Measurements from ENCODE around the gene AOAH. TPM values are rescaled to one million over a fixed set of nuclear protein-coding genes. Genes with fewer than 3 reads are reported as not detected.
"Not testable (repeated sequence)": the region's sequence is repeated elsewhere in the genome, so short reads cannot be mapped to it uniquely, and the experiment has no call there.

Gene AOAH
- polyA plus RNA-seq, 6 donors from 2014 or later = 1.8 to 4.4 (median 2.3) TPM

DNA sequence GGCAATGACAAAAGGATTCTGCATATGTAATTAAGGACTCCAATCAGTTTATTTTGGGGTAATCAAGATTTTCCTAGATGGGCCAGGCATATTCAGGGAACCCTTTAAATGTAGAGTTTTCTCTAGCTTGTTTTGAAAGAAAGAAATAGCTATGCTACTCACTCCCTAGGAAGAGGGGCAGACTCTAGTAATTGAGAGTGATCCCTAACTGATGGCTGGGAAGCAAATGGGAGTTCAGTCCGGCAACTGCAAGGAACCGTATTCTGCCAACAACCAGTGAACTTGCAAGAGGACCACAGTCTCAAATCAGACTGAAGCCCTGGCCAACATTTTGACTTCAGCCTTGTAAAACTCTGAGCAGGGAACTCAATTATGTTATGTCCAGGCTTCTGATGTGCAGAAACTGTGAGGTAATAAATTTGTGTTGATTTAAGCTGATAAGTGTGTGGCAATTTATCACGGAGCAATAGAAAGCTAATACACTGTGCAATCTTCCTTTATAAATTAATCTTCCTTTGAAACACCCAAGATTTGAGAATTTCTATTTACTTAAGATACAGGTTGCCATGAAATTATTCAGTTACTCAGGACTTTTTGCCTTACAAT is 14.0 kb downstream of the AOAH start:
- ATAC-seq (ENCODE audit: low read depth in 2 of 2) = no peak
- Mint-ChIP-seq H3K27me3 (no peaks in the 10 kb centered on the region), H3K9me3 (peaks cover 0 to 33% (median 17%) of the 10 kb centered on the region in 7 donors), H3K4me3 (no peak overlapping the region), H3K4me1 (no peaks in the 10 kb centered on the region), H3K27ac (no peak overlapping the region), H3K36me3 (peaks cover 0 to 14% of the 10 kb centered on the region in 2 donors)
- no peak for DNase-seq

DNA sequence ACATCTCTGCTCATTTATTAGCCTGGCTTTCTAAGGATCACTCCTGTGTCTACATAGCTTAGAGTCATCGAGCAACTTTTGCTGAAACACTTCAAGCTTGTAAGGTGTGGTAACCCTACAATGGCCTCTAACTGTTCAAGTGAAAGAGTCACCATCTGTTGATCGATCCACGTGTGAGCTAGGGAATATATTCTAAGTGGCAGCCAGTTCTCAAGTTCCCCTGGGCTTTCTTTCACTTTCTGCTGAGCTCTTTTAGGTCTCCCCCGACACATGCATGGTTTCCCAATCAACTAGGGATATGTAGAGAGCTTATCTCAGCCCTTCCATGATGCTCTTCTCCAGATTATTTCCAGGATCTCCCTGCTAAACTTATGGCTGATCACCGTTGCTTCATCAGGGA is 15.5 kb downstream of the AOAH start:
- no peaks in the 10 kb centered on the region for H3K4me1 Mint-ChIP-seq
- DNase-seq (no peak), ATAC-seq (ENCODE audit: low read depth in 2 of 2) (no peak)
- H3K27me3 Mint-ChIP-seq = no peaks in the 10 kb centered on the region
- peaks cover 0 to 33% (median 17%) of the 10 kb centered on the region in 7 donors for H3K9me3 Mint-ChIP-seq
- no peak overlapping the region for H3K4me3 Mint-ChIP-seq
- H3K36me3 Mint-ChIP-seq = peaks cover 0 to 14% of the 10 kb centered on the region in 2 donors
- H3K27ac Mint-ChIP-seq = no peak overlapping the region

DNA sequence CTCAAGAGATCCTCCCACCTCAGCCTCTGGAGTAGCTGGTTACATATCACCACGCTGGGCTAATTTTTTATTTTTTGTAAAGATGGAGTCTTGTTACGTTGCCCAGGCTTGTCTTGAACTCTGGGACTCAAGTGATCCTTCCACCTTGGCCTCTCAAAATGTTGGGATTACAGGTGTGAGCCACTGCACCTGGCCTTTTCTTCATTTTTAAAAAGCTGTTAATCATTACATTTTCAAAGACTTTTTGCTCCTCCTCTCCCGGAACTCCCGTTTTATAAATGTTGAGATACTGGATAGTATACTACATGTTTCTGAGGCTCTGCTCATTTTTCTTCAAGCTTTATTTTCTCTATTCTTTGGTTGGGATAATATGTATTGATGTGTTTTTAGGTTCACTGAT is 16.4 kb downstream of the AOAH start:
- H3K27ac Mint-ChIP-seq = no peak overlapping the region
- H3K36me3 Mint-ChIP-seq = peaks cover 0 to 14% of the 10 kb centered on the region in 2 donors
- H3K4me3 Mint-ChIP-seq = no peak overlapping the region
- no peaks in the 10 kb centered on the region for H3K27me3 Mint-ChIP-seq
- DNase-seq (no peak), ATAC-seq (ENCODE audit: low read depth in 2 of 2) (no peak)
- peaks cover 0 to 26% (median 15%) of the 10 kb centered on the region in 7 donors for H3K9me3 Mint-ChIP-seq
- no peaks in the 10 kb centered on the region for H3K4me1 Mint-ChIP-seq

DNA sequence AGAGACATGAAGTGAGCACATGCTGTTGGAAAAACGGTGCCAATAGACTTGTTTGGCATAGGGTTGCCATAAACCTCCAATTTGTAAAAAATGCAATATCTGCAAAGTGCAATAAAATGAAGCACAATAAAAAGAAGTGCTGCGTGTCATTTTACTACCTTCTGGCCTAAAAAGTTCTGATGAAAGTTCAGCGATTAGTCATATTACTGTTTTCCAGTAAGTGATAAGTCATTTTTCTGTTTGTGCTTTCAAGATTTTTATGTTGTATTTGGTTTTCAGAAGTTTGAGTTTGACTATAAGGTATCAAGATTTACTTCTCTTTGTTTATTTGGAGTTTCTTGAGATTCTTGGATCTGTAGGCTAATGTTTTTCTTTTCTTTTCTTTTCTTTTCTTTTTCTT is 16.8 kb downstream of the AOAH start:
- Mint-ChIP-seq H3K4me1 (no peaks in the 10 kb centered on the region), H3K27me3 (no peaks in the 10 kb centered on the region), H3K9me3 (peaks cover 0 to 24% (median 13%) of the 10 kb centered on the region in 7 donors), H3K36me3 (peaks cover 0 to 14% of the 10 kb centered on the region in 2 donors), H3K27ac (no peak overlapping the region), H3K4me3 (no peak overlapping the region)
- DNase-seq = no peak
- no peak for ATAC-seq (ENCODE audit: low read depth in 2 of 2)

DNA sequence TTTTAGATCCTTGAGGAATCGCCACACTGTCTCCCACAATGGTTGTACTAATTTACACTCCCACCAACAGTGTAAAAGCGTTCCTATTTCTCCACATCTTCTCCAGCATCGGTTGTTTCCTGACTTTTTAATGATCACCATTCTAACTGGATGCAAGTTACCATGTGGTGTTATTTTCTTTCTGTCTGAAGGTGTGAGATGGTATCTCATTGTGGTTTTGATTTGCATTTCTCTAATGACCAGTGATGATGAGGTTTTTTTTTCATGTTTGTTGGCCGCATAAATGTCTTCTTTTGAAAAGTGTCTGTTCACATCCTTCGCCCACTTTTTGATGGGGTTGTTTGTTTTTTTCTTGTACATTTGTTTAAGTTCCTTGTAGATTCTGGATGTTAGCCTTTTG is 20.4 kb downstream of the AOAH start:
- H3K4me3 Mint-ChIP-seq; DNase-seq; H3K27ac Mint-ChIP-seq; H3K27me3 Mint-ChIP-seq; ATAC-seq (ENCODE audit: low read depth in 2 of 2); H3K36me3 Mint-ChIP-seq; H3K4me1 Mint-ChIP-seq: not testable (repeated sequence)
- peaks cover 0 to 17% (median 10%) of the 10 kb centered on the region in 7 donors for H3K9me3 Mint-ChIP-seq

DNA sequence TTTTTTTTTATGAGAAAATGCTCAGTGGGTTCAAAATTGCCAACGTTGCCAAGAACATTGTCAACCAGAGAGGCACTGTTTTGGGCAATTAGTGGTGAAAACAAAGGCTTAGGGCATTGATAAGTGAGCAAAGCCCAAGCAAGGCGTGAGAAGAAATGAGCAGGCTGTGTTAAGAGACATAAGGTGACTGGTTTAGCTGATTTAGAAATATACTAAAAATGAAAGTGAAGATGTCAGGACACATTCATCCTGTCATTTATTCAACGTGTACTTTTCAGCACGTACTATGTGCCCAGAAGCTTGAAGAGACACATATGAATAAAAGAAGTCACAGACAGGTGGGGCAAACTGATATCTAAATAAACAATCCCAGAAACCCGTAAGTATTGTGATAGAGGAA is 31.8 kb downstream of the AOAH start:
- Mint-ChIP-seq H3K9me3 (no peaks in the 10 kb centered on the region), H3K27me3 (no peaks in the 10 kb centered on the region), H3K27ac (no peak overlapping the region), H3K4me1 (peaks cover 5 to 13% (median 9%) of the 10 kb centered on the region in 3 donors), H3K4me3 (no peak overlapping the region), H3K36me3 (no peaks in the 10 kb centered on the region)
- DNase-seq (no peak), ATAC-seq (ENCODE audit: low read depth in 2 of 2) (no peak)

DNA sequence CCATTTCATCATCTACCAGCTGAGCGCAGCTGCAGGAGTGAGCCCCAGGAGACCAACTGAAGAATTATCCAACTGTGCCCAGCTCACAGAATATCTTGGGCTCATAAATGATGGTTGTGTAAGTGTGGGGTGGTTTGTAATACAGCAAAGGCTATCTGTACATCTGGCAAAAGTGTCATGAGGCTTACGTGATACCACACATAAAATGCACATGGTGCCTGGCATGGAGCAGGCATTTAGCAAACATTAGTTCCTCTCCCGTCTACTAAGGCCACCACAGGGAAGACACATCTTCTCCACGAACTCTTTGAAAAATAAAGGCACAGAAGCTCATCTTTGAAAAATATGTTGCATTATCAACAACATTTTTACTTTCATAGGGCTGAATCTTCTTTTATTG is 32.3 kb downstream of the AOAH start:
- Mint-ChIP-seq H3K36me3 (no peaks in the 10 kb centered on the region), H3K9me3 (no peaks in the 10 kb centered on the region), H3K4me1 (peaks cover 5 to 13% (median 9%) of the 10 kb centered on the region in 3 donors), H3K27me3 (no peaks in the 10 kb centered on the region), H3K27ac (peak overlapping the region in 1 of 6 donors; percentile 20), H3K4me3 (no peak overlapping the region)
- DNase-seq (no peak), ATAC-seq (ENCODE audit: low read depth in 2 of 2) (no peak)

DNA sequence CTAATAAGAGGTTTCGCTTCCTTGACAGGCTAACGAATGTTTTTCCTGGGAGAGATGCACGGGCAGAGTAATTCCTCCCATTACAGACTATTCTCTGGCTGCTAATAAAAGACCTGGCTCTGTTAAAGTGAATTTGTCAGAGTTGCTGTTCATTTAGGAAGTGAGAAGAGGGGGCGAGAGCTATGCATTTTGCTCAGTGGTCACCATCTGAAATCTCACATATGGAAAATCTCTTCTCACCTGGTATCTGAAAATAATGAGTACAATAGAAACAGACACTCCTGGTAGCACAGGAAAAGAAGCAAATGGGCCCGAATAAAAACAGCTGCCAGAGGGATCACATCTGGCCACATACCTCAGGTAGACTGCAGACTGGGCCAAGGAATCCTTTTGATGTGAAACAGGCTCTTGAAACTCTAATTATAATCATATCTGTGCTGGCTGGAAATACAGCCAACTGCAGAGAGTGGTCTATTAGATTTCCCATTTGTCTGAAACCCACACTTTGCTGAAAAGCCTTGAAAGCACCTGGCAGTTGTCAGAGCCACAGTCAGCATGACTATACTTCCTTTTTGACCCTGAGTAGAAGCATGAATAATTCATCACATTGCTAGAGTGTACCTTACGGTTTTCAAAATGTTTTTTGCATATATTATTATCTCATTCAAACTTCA is 33.6 kb downstream of the AOAH start:
- ATAC-seq (ENCODE audit: low read depth in 2 of 2) = no peak
- Mint-ChIP-seq H3K4me1 (peaks cover 5 to 13% (median 9%) of the 10 kb centered on the region in 3 donors), H3K36me3 (peaks cover 0 to 7% of the 10 kb centered on the region in 2 donors), H3K4me3 (no peak overlapping the region), H3K27me3 (no peaks in the 10 kb centered on the region), H3K9me3 (no peaks in the 10 kb centered on the region), H3K27ac (peak overlapping the region in 2 of 6 donors; percentile 5 to 11)
- DNase-seq = no peak

DNA sequence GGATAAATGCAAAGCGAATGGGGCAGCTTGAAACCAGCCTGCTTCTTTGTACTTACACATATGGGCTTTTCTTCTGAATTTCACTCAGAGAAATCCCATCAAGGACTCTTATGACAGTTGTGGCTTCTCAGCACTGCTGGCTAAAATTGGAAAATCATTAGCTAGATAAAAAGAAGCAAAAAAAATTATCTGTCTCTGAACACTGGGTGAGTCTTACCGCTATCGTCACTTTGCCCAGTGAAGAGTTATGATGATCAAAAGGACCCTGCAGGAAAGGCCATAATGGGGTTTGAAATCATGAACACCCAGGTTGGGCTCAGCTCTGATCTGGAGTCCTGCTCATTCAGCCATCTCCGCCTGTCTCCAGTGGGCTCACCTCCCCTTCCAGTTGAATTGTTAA is 34.3 kb downstream of the AOAH start:
- Mint-ChIP-seq H3K27ac (peak overlapping the region in 2 of 6 donors; percentile 11 to 19), H3K9me3 (no peaks in the 10 kb centered on the region), H3K27me3 (no peaks in the 10 kb centered on the region), H3K36me3 (peaks cover 0 to 7% of the 10 kb centered on the region in 2 donors), H3K4me1 (peaks cover 5 to 13% (median 9%) of the 10 kb centered on the region in 3 donors), H3K4me3 (no peak overlapping the region)
- DNase-seq = no peak
- ATAC-seq (ENCODE audit: low read depth in 2 of 2) = no peak

DNA sequence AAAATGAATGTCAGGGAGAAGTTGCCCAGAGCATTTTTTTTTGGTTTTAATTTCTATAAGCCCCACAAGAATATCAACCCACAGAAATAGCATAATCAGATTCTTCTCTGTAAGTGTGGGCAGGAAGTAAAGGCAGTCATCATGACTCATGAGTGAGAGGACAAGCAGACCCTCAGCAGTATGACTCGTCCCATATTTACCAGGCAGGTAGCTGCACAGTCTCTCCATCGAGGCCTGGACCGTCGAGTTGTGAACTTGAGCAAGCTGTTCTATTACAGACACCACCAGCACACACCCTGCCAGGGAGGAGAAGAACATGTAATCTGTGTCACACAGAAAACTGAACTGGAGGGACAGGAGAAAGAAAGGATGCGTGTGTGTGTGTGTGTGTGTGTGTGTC is 37.8 kb downstream of the AOAH start:
- ATAC-seq (ENCODE audit: low read depth in 2 of 2) = no peak
- Mint-ChIP-seq H3K4me3 (no peak overlapping the region), H3K27me3 (no peaks in the 10 kb centered on the region), H3K4me1 (peaks cover 5 to 13% (median 9%) of the 10 kb centered on the region in 3 donors), H3K27ac (peak overlapping the region in 1 of 6 donors; percentile 28), H3K9me3 (no peaks in the 10 kb centered on the region), H3K36me3 (peaks cover 0 to 7% of the 10 kb centered on the region in 2 donors)
- no peak for DNase-seq

DNA sequence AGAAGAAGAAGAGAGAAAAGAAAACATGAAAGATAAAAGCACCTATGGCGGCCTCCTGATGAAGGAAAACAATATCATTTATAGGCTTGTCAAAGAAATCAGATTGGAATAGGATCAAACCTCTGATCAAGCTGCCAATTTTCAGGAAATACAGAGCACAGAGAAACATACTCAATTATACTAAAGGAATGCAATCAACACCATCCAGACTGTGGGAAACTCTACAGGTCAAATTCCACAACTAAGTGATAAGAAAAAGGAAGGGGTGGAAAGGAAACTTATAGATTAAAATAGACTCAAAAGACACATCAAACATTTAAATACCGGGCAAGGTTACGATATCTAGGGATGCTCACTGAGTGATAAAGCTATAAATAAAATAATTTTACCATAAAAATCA is 39.3 kb downstream of the AOAH start:
- ATAC-seq (ENCODE audit: low read depth in 2 of 2) = no peak
- Mint-ChIP-seq H3K27me3 (no peaks in the 10 kb centered on the region), H3K4me1 (peaks cover 0 to 2% (median 0%) of the 10 kb centered on the region in 3 donors), H3K27ac (no peak overlapping the region), H3K9me3 (no peaks in the 10 kb centered on the region), H3K36me3 (peaks cover 0 to 7% of the 10 kb centered on the region in 2 donors), H3K4me3 (no peak overlapping the region)
- no peak for DNase-seq

DNA sequence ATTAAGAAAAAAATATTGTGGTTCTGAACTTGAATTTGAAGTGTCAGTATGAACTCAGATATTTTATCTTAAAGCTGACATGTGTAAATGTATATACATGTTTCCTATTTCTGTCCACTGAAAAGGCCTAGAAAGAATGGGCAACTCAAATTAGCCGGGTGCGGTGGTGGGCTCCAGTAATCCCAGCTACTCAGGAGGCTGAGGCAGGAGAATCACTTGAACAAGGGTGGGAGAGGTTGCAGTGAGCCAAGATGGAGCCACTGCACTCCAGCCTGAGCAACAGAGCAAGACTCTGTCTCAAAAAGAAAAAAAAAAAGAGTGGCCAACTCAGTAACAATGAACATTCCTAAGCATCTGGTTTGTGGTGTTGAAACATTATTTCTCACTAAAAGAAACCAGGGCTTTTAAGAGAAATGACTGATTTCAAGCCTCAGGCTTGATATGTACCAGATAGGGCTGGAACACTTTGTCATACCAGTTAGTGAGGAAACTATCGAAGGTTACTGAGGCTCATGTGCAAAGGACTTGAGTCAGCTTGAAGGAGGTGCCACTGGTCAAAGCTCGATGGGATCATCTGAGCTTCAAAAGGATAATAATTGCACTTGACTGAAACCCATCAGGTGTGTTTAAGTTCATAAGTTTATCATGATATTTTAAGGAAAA is 40.5 kb downstream of the AOAH start:
- H3K4me1 Mint-ChIP-seq = peaks cover under 1% of the 10 kb centered on the region in 3 donors
- no peak overlapping the region for H3K27ac Mint-ChIP-seq

DNA sequence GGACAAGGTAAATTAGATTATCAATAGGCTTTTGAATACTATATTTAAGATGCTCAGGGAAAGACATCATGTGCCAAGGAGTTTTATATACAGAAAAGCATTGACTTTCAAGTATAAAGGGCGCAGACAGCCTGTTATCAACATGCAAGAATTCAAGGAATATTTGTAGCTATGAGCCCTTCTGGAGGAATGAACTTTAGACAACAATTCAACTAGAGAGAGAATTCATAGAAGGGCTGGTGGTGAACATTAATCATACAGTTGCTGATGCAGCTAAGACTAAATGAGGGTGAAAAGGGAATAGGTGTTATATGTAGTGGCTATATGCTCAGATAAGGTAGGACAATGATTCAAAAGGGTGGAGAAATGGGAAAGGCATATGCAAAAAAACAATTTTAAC is 41.2 kb downstream of the AOAH start:
- H3K27ac Mint-ChIP-seq = no peak overlapping the region

More for the DNA sequence above, 40.5 kb downstream of the AOAH start:
- Mint-ChIP-seq H3K36me3 (peaks cover 0 to 7% of the 10 kb centered on the region in 2 donors), H3K27me3 (no peaks in the 10 kb centered on the region), H3K9me3 (no peaks in the 10 kb centered on the region), H3K4me3 (no peak overlapping the region)
- ATAC-seq (ENCODE audit: low read depth in 2 of 2) (no peak), DNase-seq (no peak)

DNA sequence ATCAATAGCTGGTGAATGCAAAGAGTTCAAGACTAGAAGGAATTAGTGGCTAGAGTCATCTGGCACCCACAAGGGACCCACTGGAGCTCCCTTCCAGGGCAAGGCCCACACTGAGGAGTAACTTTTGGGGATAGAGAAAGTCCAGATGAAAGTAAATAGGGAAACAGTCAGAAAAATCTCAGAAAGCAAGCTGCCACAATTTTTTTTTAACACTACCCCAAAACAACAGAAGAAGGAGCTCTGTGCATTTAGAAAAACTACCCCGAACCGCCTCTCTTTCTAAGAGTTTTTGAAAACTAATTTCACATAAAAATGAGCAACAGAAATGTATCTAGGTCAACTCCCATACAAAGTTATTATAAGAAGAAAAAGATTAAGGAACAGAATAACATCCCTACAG is 42.2 kb downstream of the AOAH start:
- Mint-ChIP-seq H3K27ac (peak overlapping the region in 1 of 6 donors; percentile 23), H3K27me3 (no peaks in the 10 kb centered on the region), H3K4me1 (peaks cover 8 to 13% (median 11%) of the 10 kb centered on the region in 3 donors), H3K4me3 (no peak overlapping the region), H3K36me3 (peaks cover 0 to 7% of the 10 kb centered on the region in 2 donors), H3K9me3 (no peaks in the 10 kb centered on the region)
- DNase-seq (no peak), ATAC-seq (ENCODE audit: low read depth in 2 of 2) (no peak)

More for the DNA sequence above, 41.2 kb downstream of the AOAH start:
- no peaks in the 10 kb centered on the region for H3K27me3 Mint-ChIP-seq
- ATAC-seq (ENCODE audit: low read depth in 2 of 2) (no peak), DNase-seq (no peak)
- peaks cover 0 to 7% of the 10 kb centered on the region in 2 donors for H3K36me3 Mint-ChIP-seq
- H3K4me1 Mint-ChIP-seq = peaks cover 7 to 8% (median 8%) of the 10 kb centered on the region in 3 donors
- H3K4me3 Mint-ChIP-seq = no peak overlapping the region
- no peaks in the 10 kb centered on the region for H3K9me3 Mint-ChIP-seq
